Hepatocyte (in vitro differentiated cells): ENCODE data around the gene ACYP2.

Experiments used
- EZH2 ChIP-seq: fragments of 200-600 bp; sonication (generic); IDR thresholded peaks from 2 replicates; pipeline ENCODE4 v1.6.1; 2016; ENCODE audit warnings: antibody characterized with exemption, mild to moderate bottlenecking, borderline replicate concordance
- EZH2phosphoT487 ChIP-seq: fragments of 200-600 bp; sonication (generic); IDR thresholded peaks from one replicate; pipeline ENCODE4 v1.6.1; 2018; ENCODE audit warnings: antibody characterized with exemption, mild to moderate bottlenecking, low read depth, moderate library complexity; ENCODE audit not compliant: unreplicated experiment, severe bottlenecking

GRCh38 chr2:54308782-54309181, 193.4 kb downstream of the ACYP2 start:
- TF ChIP-seq EZH2 (no peak), EZH2phosphoT487 (no peak)
